Esophagus muscularis mucosa (tissue), 4 donors: ENCODE data around the gene TNN. TPM values are rescaled to one million over a fixed set of nuclear protein-coding genes. Genes with fewer than 3 reads are reported as not detected.

Experiments
- DNase-seq: peaks from one replicate; pipeline ENCODE4 v3.0.0-alpha.2; 2017; ENCODE audit errors: extremely low spot score
- H3K27ac ChIP-seq, 4 donors: fragments of 200-600 bp; sonication (generic); replicated peaks in 1 of 4; 1 replicate in 3 of 4; 2 replicates in 1 of 4; pipeline ENCODE4 v1.5.1; 2016 to 2019; ENCODE audit warnings: mild to moderate bottlenecking in 1 of 4
- H3K27me3 ChIP-seq, 4 donors: fragments of 200-600 bp; sonication (generic); one replicate each; pipeline versions ENCODE4 v1.5.1 to v1.6.0; 2016 to 2019
- H3K36me3 ChIP-seq, 4 donors: fragments of 200-600 bp; sonication (generic); one replicate each; pipeline ENCODE4 v1.5.1; 2016 to 2019
- H3K4me1 ChIP-seq, 4 donors: fragments of 200-600 bp; sonication (generic); one replicate each; pipeline ENCODE4 v1.5.1; 2016 to 2019
- H3K4me3 ChIP-seq, 4 donors: fragments of 200-600 bp; sonication (generic); 1 replicate in 2 of 4; 2 replicates in 2 of 4; pipeline ENCODE4 v1.5.1; 2016 to 2019; ENCODE audit warnings: mild to moderate bottlenecking in 4 of 4, moderate library complexity in 1 of 4
- H3K9me3 ChIP-seq, 4 donors: fragments of 200-600 bp; sonication (generic); 1 replicate in 3 of 4; 2 replicates in 1 of 4; pipeline ENCODE4 v1.5.1; 2016 to 2019
- CTCF ChIP-seq, 3 experiments: fragments of 200-600 bp in 2 of 3; fragments of 450-650 bp in 1 of 3; sonication (generic) in 2 of 3; IDR thresholded peaks; one replicate each; pipeline ENCODE4 v1.5.1; 2017 to 2019; ENCODE audit warnings: antibody characterized with exemption in 3 of 3, mild to moderate bottlenecking in 2 of 3, moderate library complexity in 1 of 3
- EP300 ChIP-seq: sonication (generic); formaldehyde crosslinking; IDR thresholded peaks from one replicate; pipeline ENCODE4 v1.6.1; 2017; ENCODE audit warnings: antibody characterized with exemption
- POLR2A ChIP-seq: fragments of 450-650 bp; IDR thresholded peaks from one replicate; pipeline ENCODE4 v1.6.1; 2017; ENCODE audit warnings: antibody characterized with exemption, moderate library complexity, mild to moderate bottlenecking, low read depth
- POLR2AphosphoS5 ChIP-seq, 2 donors: sonication (generic); formaldehyde crosslinking; IDR thresholded peaks; one replicate each; pipeline ENCODE4 v1.6.1; 2017; ENCODE audit warnings: antibody characterized with exemption in 2 of 2
- WGBS: methylation state at CpG from one replicate; pipeline ENCODE4 v1.1.5; 2018; 5-methylcytosine and 5-hydroxymethylcytosine counted together
- intact Hi-C: fragments of 100-400 bp; cut with DNase I; formaldehyde crosslinking; loops from one replicate; pipeline ENCODE4 v1.15.1; 2023
- total RNA-seq, 4 donors: library from RNA; depleted of rRNA; stranded (reverse); fragments of >200 nt; gene quantifications; one replicate each; pipeline versions ENCODE4 v1.1.0 to v1.2.1, GENCODE V29; 2016

TNN gene
- total RNA-seq, 4 donors from 2014 or later: under 0.01 to 0.45 (median 0.20) TPM

GRCh38 chr1:175114996-175115395, 47.4 kb downstream of the TNN start:
- H3K4me1 ChIP-seq: no peaks in the 10 kb centered on the region
- peaks cover 0 to 20% (median 11%) of the 10 kb centered on the region in 4 donors for H3K9me3 ChIP-seq
- intact Hi-C loops: no loop called here
- 89% methylated on average over 2 of the region's 2 CpGs for WGBS
- no peaks in the 10 kb centered on the region for H3K27me3 ChIP-seq
- H3K36me3 ChIP-seq: no peaks in the 10 kb centered on the region
- H3K4me3 ChIP-seq: no peak overlapping the region
- no peak overlapping the region for H3K27ac ChIP-seq
- no peak for TF ChIP-seq POLR2AphosphoS5 (IDR thresholded peaks at IDR 0.05)
- TF ChIP-seq EP300: no peak
- TF ChIP-seq CTCF (IDR thresholded peaks at IDR 0.05): no peak
- TF ChIP-seq POLR2A: no peak
- DNase-seq: no peak

- 71% methylated on average over 1 of the region's 1 CpG for WGBS
- no peak overlapping the region for H3K4me3 ChIP-seq
- H3K27ac ChIP-seq: no peak overlapping the region
- TF ChIP-seq CTCF (IDR thresholded peaks at IDR 0.05) (no peak), EP300 (no peak), POLR2AphosphoS5 (IDR thresholded peaks at IDR 0.05) (no peak), POLR2A (no peak)
- DNase-seq: no peak
- peaks cover 0 to 20% (median 11%) of the 10 kb centered on the region in 4 donors for H3K9me3 ChIP-seq
- no peaks in the 10 kb centered on the region for H3K4me1 ChIP-seq
- H3K36me3 ChIP-seq: no peaks in the 10 kb centered on the region
- no peaks in the 10 kb centered on the region for H3K27me3 ChIP-seq
- intact Hi-C loops: no loop called here
These were observed 48.7 kb downstream of the TNN start for GRCh38 chr1:175116210-175116798.

- no peaks in the 10 kb centered on the region for H3K27me3 ChIP-seq
These were observed 49.3 kb downstream of the TNN start for GRCh38 chr1:175116903-175117302.

GRCh38 chr1:175118375-175119367, 51.0 kb downstream of the TNN start:
- Histone ChIP-seq H3K4me3 (no peak overlapping the region), H3K4me1 (no peaks in the 10 kb centered on the region), H3K9me3 (peaks cover 0 to 9% (median 3%) of the 10 kb centered on the region in 4 donors), H3K27me3 (no peaks in the 10 kb centered on the region), H3K36me3 (no peaks in the 10 kb centered on the region), H3K27ac (no peak overlapping the region)
- WGBS: 89% methylated on average over 11 of the region's 13 CpGs
- no peak for DNase-seq
- intact Hi-C loops: no loop called here
- TF ChIP-seq CTCF (IDR thresholded peaks at IDR 0.05) (no peak), POLR2A (no peak), EP300 (no peak), POLR2AphosphoS5 (IDR thresholded peaks at IDR 0.05) (no peak)

More at GRCh38 chr1:175116903-175117302, 49.3 kb downstream of the TNN start:
- H3K27ac ChIP-seq: no peak overlapping the region
- H3K4me3 ChIP-seq: no peak overlapping the region
- TF ChIP-seq CTCF (IDR thresholded peaks at IDR 0.05) (no peak), POLR2A (no peak), EP300 (no peak), POLR2AphosphoS5 (IDR thresholded peaks at IDR 0.05) (no peak)
- H3K4me1 ChIP-seq: no peaks in the 10 kb centered on the region
- DNase-seq: no peak
- WGBS: 78% methylated on average over 11 of the region's 11 CpGs
- peaks cover 0 to 20% (median 11%) of the 10 kb centered on the region in 4 donors for H3K9me3 ChIP-seq
- H3K36me3 ChIP-seq: no peaks in the 10 kb centered on the region
- intact Hi-C loops: no loop called here
